ENCODE results near the gene SMO.
A peak's percentile ranks its signal among the peaks of the same experiment; 100 is the strongest.

Gene SMO

DNA sequence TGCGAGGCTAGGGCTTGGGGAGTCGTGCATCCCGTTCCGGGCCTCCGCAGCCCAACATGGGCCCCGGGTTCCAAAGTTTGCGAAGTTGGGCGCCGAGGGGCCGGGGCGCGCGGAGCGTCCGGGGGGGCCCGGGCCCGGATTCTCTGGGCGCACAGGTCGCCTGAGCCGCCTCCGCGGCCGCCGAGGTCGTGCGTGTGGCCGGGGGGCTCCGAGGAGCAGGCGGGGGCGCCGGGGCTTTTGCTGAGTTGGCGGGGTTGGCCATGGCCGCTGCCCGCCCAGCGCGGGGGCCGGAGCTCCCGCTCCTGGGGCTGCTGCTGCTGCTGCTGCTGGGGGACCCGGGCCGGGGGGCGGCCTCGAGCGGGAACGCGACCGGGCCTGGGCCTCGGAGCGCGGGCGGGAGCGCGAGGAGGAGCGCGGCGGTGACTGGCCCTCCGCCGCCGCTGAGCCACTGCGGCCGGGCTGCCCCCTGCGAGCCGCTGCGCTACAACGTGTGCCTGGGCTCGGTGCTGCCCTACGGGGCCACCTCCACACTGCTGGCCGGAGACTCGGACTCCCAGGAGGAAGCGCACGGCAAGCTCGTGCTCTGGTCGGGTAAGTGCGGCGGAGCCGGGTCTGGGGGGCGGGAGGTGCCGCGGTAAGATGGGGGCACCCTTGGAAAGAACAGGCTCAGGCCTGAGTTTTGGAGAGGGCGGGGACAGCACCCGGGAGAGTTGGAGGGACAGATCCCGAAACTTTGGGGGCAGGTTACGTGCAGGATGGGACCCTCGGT is 643 bp downstream of the SMO start:
- Histone ChIP-seq H3K4me3 (IDR thresholded peaks at IDR 0.05; ENCODE audit: insufficient read depth, low read depth, low read length) (no peak overlapping the region), H3K9ac (peak overlapping the region; percentile 28; the same call in 1 of the 2 replicates), H3K27me3 (ENCODE audit: insufficient read depth, low read depth) (no peaks in the 10 kb centered on the region; the same call in 1 of the 2 replicates), H3K36me3 (ENCODE audit: insufficient read depth) (no peaks in the 10 kb centered on the region), H3K4me2 (peak overlapping the region; percentile 26; the same call in 1 of the 2 replicates), H4K20me1 (ENCODE audit: insufficient read depth) (no peaks in the 10 kb centered on the region), H3K4me1 (ENCODE audit: low read depth, poor library complexity, severe bottlenecking) (peaks cover 7% of the 10 kb centered on the region), H3K79me2 (ENCODE audit: insufficient read depth, low read depth) (no peaks in the 10 kb centered on the region), H3K27ac (no peak overlapping the region), H2AFZ (ENCODE audit: low read depth) (peak overlapping the region; percentile 70)
- TF ChIP-seq, protein P1, sequence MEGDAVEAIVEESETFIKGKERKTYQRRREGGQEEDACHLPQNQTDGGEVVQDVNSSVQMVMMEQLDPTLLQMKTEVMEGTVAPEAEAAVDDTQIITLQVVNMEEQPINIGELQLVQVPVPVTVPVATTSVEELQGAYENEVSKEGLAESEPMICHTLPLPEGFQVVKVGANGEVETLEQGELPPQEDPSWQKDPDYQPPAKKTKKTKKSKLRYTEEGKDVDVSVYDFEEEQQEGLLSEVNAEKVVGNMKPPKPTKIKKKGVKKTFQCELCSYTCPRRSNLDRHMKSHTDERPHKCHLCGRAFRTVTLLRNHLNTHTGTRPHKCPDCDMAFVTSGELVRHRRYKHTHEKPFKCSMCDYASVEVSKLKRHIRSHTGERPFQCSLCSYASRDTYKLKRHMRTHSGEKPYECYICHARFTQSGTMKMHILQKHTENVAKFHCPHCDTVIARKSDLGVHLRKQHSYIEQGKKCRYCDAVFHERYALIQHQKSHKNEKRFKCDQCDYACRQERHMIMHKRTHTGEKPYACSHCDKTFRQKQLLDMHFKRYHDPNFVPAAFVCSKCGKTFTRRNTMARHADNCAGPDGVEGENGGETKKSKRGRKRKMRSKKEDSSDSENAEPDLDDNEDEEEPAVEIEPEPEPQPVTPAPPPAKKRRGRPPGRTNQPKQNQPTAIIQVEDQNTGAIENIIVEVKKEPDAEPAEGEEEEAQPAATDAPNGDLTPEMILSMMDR (conservative IDR thresholded peaks at IDR 0.05; ENCODE audit: low read depth, low read length) = no peak

DNA sequence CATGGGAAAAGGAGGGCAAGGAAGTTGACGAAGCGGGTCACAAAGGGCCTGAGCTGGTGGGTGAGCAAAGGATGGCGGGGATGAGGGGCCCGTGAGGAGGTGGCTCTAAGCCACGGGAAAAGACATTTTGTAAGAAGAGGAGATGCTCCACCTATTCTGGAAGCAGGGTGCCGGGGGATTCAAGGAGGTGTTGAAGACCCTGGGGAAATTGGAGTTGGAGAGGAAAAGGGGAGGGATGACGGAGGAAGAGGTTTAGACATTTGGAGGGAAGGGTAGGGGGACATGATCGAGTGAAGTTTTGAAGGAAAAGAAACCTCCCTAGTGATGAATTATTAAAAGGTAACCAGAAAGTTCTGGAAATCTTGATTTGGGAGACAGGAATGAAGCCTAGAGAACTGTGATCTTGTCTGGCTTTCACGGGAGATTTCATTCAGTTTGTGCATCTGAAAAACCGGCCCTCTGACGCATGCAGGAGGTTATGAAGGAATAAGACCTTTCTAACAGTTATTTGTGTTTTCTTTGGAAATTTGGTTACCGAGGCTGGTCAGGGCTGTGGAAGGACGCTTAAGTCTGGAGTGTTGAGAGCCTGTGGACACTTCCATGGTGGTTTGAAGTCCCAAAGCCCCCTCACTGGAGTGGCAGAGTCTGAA is 1.4 kb downstream of the SMO start:
- Histone ChIP-seq H3K4me2 (no peak overlapping the region; the same call in 1 of the 2 replicates), H3K4me1 (ENCODE audit: low read depth, poor library complexity, severe bottlenecking) (peaks cover 7% of the 10 kb centered on the region), H3K4me3 (IDR thresholded peaks at IDR 0.05; ENCODE audit: insufficient read depth, low read depth, low read length) (no peak overlapping the region), H3K9ac (no peak overlapping the region), H4K20me1 (ENCODE audit: insufficient read depth) (no peaks in the 10 kb centered on the region), H3K27ac (no peak overlapping the region), H3K79me2 (ENCODE audit: insufficient read depth, low read depth) (no peaks in the 10 kb centered on the region), H3K27me3 (ENCODE audit: insufficient read depth, low read depth) (no peaks in the 10 kb centered on the region; the same call in 1 of the 2 replicates), H2AFZ (ENCODE audit: low read depth) (no peak overlapping the region), H3K36me3 (ENCODE audit: insufficient read depth) (no peaks in the 10 kb centered on the region)
- TF ChIP-seq, protein P1 (conservative IDR thresholded peaks at IDR 0.05; ENCODE audit: low read depth, low read length) = no peak

DNA sequence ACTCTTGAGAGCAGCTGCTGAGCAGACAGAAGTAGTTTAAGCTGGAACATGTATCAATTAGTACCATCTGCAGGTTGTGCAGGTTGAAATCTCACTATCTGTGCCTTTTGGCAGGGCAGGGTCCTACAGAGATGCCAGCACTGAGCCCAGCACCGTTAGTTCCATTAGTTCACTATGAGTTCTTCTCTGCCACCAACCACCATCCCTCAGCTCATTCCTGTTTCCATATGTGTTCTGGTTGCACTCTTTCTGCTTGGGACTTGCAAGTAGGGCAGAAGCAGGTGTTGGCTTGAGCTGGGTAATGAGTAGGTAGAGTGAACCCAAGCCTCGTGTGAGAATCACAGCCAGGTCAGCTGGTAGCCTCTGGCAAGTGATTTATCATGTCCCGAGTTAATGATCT is 2.8 kb downstream of the SMO start:
- no peaks in the 10 kb centered on the region for H3K36me3 ChIP-seq (ENCODE audit: insufficient read depth)
- H3K27ac ChIP-seq = no peak overlapping the region
- H3K4me2 ChIP-seq = no peak overlapping the region
- no peaks in the 10 kb centered on the region; the same call in 1 of the 2 replicates for H3K27me3 ChIP-seq (ENCODE audit: insufficient read depth, low read depth)
- H3K4me1 ChIP-seq (ENCODE audit: low read depth, poor library complexity, severe bottlenecking) = peaks cover 7% of the 10 kb centered on the region
- no peak overlapping the region for H3K9ac ChIP-seq
- no peak overlapping the region for H3K4me3 ChIP-seq (IDR thresholded peaks at IDR 0.05; ENCODE audit: insufficient read depth, low read depth, low read length)
- H3K79me2 ChIP-seq (ENCODE audit: insufficient read depth, low read depth) = no peaks in the 10 kb centered on the region
- H2AFZ ChIP-seq (ENCODE audit: low read depth) = no peak overlapping the region
- TF ChIP-seq, protein P1 (conservative IDR thresholded peaks at IDR 0.05; ENCODE audit: low read depth, low read length) = no peak
- H4K20me1 ChIP-seq (ENCODE audit: insufficient read depth) = no peaks in the 10 kb centered on the region

DNA sequence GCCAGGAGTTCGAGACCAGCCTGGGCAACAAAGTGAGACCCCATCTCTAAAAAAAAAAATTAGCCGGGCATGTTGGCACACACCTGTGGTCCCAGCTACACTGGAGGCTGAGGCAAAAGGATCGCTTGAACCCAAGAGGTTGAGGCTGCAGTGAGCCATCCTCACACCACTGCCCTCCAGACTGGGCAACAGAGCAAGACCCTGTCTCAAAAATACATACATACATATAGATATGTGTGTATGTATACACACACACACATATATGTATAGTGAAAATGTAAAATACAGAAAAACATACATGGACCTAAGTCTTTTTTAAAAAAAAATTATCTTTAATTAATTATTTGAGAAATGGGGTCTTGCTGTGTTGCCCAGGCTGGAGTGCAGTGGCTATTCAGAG is 5.5 kb downstream of the SMO start:
- H3K4me1 ChIP-seq (ENCODE audit: low read depth, poor library complexity, severe bottlenecking) = no peaks in the 10 kb centered on the region
- no peak overlapping the region for H3K9ac ChIP-seq
- H3K4me3 ChIP-seq (IDR thresholded peaks at IDR 0.05; ENCODE audit: insufficient read depth, low read depth, low read length) = no peak overlapping the region
- no peaks in the 10 kb centered on the region for H3K79me2 ChIP-seq (ENCODE audit: insufficient read depth, low read depth)
- TF ChIP-seq, protein P1 (conservative IDR thresholded peaks at IDR 0.05; ENCODE audit: low read depth, low read length) = no peak
- no peaks in the 10 kb centered on the region for H3K27me3 ChIP-seq (ENCODE audit: insufficient read depth, low read depth)
- H3K27ac ChIP-seq = no peak overlapping the region
- no peak overlapping the region for H2AFZ ChIP-seq (ENCODE audit: low read depth)
- H3K36me3 ChIP-seq (ENCODE audit: insufficient read depth) = no peaks in the 10 kb centered on the region
- no peak overlapping the region for H3K4me2 ChIP-seq
- no peaks in the 10 kb centered on the region for H4K20me1 ChIP-seq (ENCODE audit: insufficient read depth)

Measured in KMS-11 (cell line).